Esophagus muscularis mucosa (tissue), 4 donors: Measurements from ENCODE around the gene MICU1.

Experiments
- EP300 ChIP-seq: sonication (generic); formaldehyde crosslinking; IDR thresholded peaks from one replicate; pipeline ENCODE4 v1.6.1; 2017; ENCODE audit warnings: antibody characterized with exemption
- POLR2A ChIP-seq: fragments of 450-650 bp; IDR thresholded peaks from one replicate; pipeline ENCODE4 v1.6.1; 2017; ENCODE audit warnings: antibody characterized with exemption, moderate library complexity, mild to moderate bottlenecking, low read depth
- TF ChIP-seq, protein P1 (sequence below), 3 experiments: fragments of 200-600 bp in 2 of 3; fragments of 450-650 bp in 1 of 3; sonication (generic) in 2 of 3; IDR thresholded peaks; one replicate each; pipeline ENCODE4 v1.5.1; 2017 to 2019; ENCODE audit warnings: antibody characterized with exemption in 3 of 3, mild to moderate bottlenecking in 2 of 3, moderate library complexity in 1 of 3

GRCh38 chr10:72588266-72588665, 37.6 kb downstream of the MICU1 start:
- TF ChIP-seq, protein P1, sequence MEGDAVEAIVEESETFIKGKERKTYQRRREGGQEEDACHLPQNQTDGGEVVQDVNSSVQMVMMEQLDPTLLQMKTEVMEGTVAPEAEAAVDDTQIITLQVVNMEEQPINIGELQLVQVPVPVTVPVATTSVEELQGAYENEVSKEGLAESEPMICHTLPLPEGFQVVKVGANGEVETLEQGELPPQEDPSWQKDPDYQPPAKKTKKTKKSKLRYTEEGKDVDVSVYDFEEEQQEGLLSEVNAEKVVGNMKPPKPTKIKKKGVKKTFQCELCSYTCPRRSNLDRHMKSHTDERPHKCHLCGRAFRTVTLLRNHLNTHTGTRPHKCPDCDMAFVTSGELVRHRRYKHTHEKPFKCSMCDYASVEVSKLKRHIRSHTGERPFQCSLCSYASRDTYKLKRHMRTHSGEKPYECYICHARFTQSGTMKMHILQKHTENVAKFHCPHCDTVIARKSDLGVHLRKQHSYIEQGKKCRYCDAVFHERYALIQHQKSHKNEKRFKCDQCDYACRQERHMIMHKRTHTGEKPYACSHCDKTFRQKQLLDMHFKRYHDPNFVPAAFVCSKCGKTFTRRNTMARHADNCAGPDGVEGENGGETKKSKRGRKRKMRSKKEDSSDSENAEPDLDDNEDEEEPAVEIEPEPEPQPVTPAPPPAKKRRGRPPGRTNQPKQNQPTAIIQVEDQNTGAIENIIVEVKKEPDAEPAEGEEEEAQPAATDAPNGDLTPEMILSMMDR (IDR thresholded peaks at IDR 0.05) = no peak
- TF ChIP-seq POLR2A (no peak), EP300 (no peak)
